Measurements from ENCODE around the gene CHCHD6.

The CHCHD6 gene

DNA sequence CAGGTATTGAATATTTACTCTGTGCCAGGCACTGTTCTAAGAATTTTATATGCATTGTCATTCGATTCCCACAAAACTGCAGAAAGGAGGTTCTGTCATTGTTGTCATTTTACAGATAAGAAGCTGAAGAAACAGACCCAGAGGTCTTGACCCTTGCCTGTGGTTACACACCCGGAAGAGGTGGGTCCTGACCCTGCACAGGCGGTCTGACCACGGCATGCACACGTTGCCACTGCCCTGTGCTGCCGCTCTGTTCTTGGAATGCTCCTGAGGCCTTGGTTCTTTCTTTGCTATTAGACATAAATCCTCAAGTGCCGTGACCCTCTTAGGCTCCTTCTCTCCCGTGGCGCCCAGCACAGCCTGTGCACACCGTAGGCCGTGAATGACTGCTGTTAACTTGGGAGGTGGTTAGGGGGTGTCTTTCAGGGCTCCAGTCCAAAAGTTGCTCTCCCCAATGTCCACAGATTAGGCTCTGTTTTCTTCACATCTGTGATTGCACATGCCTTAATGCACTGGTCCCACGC lies 204.8 kb downstream of the CHCHD6 start:
- H3K4me1 ChIP-seq: peaks cover 21% of the 10 kb centered on the region

DNA sequence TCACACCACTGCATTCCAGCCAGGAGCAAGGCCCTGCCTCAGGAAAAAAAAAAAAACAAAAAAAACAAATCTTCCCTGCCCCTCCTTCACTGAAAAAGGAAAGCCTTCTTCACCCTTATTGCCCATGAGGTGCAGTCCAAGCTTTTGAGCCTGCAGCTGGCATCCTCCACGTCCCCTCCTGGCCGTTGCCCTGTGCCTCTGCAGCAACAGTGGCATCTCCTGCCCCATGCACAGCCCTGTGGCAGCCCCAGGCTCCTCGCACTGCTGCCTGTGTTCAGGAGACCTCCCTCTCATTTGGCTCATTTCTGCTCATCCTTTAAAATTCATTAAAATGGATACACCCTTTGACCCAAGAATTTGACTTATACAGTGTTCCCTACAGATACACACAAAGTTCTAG lies 206.2 kb downstream of the CHCHD6 start:
- H3K27ac ChIP-seq: no peak overlapping the region
- H4K20me1 ChIP-seq: peaks cover 99% of the 10 kb centered on the region
- no peak for TF ChIP-seq Cebpa-rat (IDR thresholded peaks at IDR 0.05)
- H3K9ac ChIP-seq: no peak overlapping the region
- no peaks in the 10 kb centered on the region for H3K9me3 ChIP-seq
- no peak overlapping the region for H3K4me3 ChIP-seq
- no peaks in the 10 kb centered on the region for H3K36me3 ChIP-seq
- no peak overlapping the region for H3K4me2 ChIP-seq
- peaks cover 21% of the 10 kb centered on the region for H3K4me1 ChIP-seq
- 0 out of 2 replicates have a peak, but pooled peaks cover 12% of the 10 kb centered on the region for H3K27me3 ChIP-seq

More for the DNA sequence above, 204.8 kb downstream of the CHCHD6 start:
- peaks cover 99% of the 10 kb centered on the region for H4K20me1 ChIP-seq
- H3K27me3 ChIP-seq: 0 out of 2 replicates have a peak, but pooled peaks cover 12% of the 10 kb centered on the region
- no peak overlapping the region for H3K27ac ChIP-seq
- TF ChIP-seq Cebpa-rat (IDR thresholded peaks at IDR 0.05): no peak
- H3K36me3 ChIP-seq: no peaks in the 10 kb centered on the region
- no peaks in the 10 kb centered on the region for H3K9me3 ChIP-seq
- no peak overlapping the region for H3K4me3 ChIP-seq
- no peak overlapping the region; the same call in 1 of the 2 replicates for H3K4me2 ChIP-seq
- no peak overlapping the region for H3K9ac ChIP-seq

DNA sequence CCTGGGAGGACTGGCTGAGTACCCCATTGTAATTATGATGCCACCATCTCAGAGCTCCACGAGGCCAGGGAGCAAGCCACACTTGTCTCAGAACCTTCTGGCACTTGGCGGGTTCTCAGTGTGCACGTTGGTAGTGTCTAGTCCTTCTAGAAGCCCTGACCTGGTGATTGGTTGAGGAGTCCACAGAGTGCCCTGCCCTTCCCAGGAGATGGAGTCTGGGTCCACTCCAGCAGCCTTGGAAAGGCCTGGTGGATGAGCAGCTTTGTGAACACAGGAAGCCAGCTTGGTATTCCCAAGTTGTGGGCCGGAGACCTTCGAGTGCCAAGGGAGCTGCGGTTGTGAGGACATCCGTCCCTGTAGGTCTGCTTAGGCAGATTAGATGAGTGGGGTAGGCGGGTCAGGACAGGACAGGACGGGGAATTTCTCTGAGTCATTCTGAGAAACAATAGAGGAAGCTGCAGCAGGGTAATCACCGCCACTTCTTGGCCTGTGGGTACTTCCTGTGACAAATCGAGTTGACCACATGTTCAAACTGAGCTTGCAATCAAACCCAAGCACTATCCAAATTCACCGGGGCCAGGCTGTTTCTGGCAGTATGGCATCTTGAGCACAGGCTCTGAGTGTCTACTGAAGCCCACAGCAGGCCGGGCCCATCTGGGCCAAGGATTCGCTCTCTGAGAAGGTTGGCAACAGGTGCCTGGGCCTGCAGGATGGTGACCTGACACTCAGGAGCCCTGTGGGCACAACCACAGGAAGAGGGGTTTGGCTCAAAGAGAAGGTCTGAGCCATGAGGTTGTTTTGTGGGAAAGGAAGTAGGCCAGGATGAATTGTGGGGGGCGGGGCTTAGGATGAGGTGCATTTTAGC lies 207.4 kb downstream of the CHCHD6 start:
- TF ChIP-seq Cebpa-rat (IDR thresholded peaks at IDR 0.05): no peak
- Histone ChIP-seq H3K27me3 (0 out of 2 replicates have a peak, but pooled peaks cover 12% of the 10 kb centered on the region), H4K20me1 (peaks cover 93% of the 10 kb centered on the region), H3K9me3 (no peaks in the 10 kb centered on the region), H3K9ac (no peak overlapping the region), H3K4me3 (no peak overlapping the region), H3K4me2 (peak overlapping the region; percentile 52), H3K4me1 (peaks cover 21% of the 10 kb centered on the region), H3K36me3 (peaks cover under 1% of the 10 kb centered on the region; the same call in 1 of the 2 replicates), H3K27ac (no peak overlapping the region)

DNA sequence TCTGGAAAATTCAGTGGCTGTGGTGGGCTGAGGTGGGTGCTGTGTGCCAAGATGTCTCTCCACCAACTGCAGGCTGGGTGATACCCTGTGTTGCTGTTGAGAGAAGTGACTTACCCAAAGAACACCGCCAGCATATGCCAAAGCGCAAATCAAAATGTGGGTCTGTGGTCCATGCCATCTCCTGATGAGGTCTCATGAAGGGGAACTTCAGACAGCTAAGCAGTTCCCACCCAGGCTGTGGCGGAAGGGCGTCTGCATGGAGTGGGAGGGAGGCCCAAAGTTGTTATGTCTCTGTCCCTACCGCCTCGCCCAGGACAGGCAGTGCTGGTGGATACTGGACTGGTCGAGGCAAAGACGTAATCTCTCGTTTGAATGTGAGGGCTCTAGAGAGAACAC lies 208.0 kb downstream of the CHCHD6 start:
- no peak overlapping the region for H3K27ac ChIP-seq

DNA sequence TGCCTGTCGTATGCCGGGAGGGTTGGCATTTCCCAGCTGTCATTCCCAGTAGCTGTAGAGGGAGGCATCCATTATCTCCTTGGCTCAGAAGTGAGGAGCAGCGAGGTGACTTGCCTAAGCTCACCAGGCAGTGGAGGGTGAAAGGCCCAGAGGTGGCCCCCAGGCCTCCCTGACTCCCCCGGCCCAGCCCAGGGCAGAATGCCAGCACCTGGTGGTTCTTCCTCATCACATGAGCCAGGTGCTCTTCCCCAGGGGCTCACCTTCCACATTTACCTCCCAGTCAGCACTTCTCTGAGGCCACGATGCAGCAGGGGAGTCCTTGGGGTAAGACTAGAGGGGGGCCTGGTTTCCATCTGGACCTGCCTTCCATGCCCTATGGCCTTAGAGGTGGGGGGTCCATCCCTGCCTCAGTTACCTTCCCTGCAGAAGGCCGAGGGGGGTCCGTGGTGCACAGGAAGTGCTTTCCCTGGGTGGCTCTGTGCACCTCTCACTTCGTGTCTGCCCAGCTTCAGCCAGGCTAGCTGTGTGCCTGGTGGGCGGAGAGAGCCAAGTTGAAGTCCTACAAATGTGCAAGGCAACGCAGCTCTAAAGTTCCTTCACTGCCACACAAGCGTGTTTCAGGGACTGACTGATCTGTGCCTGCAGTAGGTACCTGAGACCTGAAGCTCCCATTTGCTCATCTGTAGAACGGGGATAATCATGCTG lies 208.6 kb downstream of the CHCHD6 start:
- H3K9ac ChIP-seq: no peak overlapping the region
- peaks cover 91% of the 10 kb centered on the region for H4K20me1 ChIP-seq
- no peak overlapping the region for H3K27ac ChIP-seq
- H3K9me3 ChIP-seq: no peaks in the 10 kb centered on the region
- H3K4me2 ChIP-seq: peak overlapping the region; percentile 52
- 0 out of 2 replicates have a peak, but pooled peaks cover 12% of the 10 kb centered on the region for H3K27me3 ChIP-seq
- TF ChIP-seq Cebpa-rat (IDR thresholded peaks at IDR 0.05): no peak
- peaks cover 21% of the 10 kb centered on the region for H3K4me1 ChIP-seq
- no peak overlapping the region for H3K4me3 ChIP-seq
- peaks cover 13% of the 10 kb centered on the region for H3K36me3 ChIP-seq

More for the DNA sequence above, 208.0 kb downstream of the CHCHD6 start:
- no peaks in the 10 kb centered on the region for H3K9me3 ChIP-seq
- peak overlapping the region; percentile 52 for H3K4me2 ChIP-seq
- no peak overlapping the region for H3K9ac ChIP-seq
- 0 out of 2 replicates have a peak, but pooled peaks cover 12% of the 10 kb centered on the region for H3K27me3 ChIP-seq
- peaks cover 92% of the 10 kb centered on the region for H4K20me1 ChIP-seq
- H3K36me3 ChIP-seq: peaks cover 7% of the 10 kb centered on the region
- H3K4me1 ChIP-seq: peaks cover 21% of the 10 kb centered on the region
- H3K4me3 ChIP-seq: no peak overlapping the region
- TF ChIP-seq Cebpa-rat (IDR thresholded peaks at IDR 0.05): no peak

DNA sequence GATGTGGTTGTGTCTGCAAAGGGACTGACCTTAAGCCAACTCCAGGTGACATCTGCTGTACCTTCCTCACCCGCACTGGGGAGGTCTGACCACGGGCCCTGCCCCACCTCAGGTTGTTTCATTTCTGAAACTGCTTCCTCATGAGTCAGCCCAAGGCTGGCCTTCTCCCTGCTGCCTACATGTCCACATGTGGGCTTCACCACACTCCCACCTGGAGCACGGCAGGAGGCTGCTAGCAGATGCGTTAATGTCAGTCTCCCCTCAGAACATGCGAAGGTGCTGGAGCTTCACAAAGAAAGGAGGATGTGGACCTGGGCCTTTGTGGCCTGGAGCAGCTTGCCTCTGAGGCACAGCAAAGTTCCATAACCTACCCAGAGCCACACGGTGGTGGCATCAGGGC lies 209.5 kb downstream of the CHCHD6 start:
- Histone ChIP-seq H3K27ac (no peak overlapping the region), H4K20me1 (peaks cover 82% of the 10 kb centered on the region), H3K9ac (no peak overlapping the region), H3K27me3 (0 out of 2 replicates have a peak, but pooled peaks cover 12% of the 10 kb centered on the region), H3K36me3 (peaks cover 14% of the 10 kb centered on the region), H3K4me2 (no peak overlapping the region), H3K4me3 (no peak overlapping the region), H3K9me3 (no peaks in the 10 kb centered on the region), H3K4me1 (peaks cover 21% of the 10 kb centered on the region)
- TF ChIP-seq Cebpa-rat (IDR thresholded peaks at IDR 0.05): no peak

DNA sequence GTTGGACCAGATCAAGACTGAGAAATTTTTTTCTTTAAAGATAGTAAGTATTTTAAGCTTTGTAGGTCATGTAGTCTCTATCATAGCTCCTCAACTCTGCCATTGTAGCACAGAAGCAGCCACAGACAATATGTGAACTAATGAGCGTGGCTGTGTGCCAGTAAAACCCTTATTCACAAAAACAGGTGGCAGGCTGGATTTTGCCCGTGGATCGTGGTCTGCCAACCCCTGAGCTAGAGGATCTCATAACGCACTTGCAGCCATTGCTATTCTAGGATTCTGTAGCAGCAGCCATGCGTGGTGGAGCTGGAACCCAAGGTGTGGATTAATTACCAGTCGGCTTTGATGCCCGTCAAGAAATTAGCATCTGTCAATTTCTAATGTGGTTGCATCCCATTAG lies 210.2 kb downstream of the CHCHD6 start:
- Histone ChIP-seq H3K9ac (no peak overlapping the region), H3K27me3 (0 out of 2 replicates have a peak, but pooled peaks cover 8% of the 10 kb centered on the region), H3K4me1 (peaks cover 21% of the 10 kb centered on the region), H3K4me3 (no peak overlapping the region), H3K4me2 (no peak overlapping the region), H3K9me3 (0 out of 2 replicates have a peak, but pooled peaks cover under 1% of the 10 kb centered on the region), H3K27ac (no peak overlapping the region), H4K20me1 (peaks cover 75% of the 10 kb centered on the region), H3K36me3 (peaks cover 14% of the 10 kb centered on the region)
- TF ChIP-seq Cebpa-rat (IDR thresholded peaks at IDR 0.05): no peak

DNA sequence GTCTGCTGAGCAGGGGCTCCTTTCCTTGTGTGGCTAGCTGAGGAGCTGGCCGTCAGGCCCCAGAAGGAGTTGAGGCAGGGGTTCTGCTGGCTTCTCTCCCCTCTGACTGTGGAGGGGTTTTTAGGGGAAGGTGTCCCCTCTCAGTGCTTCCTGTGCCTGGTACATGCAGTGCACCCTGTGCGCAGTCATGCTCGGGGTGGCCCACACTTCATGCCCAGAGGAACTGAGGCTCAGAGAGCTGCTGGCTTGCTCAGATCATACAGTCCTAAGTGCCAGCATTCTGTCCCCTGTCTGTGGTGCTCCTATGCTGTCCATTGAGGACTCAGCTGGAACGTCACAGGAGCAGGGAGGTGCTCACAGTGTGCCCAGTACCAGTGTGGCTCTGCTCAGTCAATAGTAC lies 211.0 kb downstream of the CHCHD6 start:
- H3K4me3 ChIP-seq: no peak overlapping the region
- peaks cover 8% of the 10 kb centered on the region for H3K9me3 ChIP-seq
- H4K20me1 ChIP-seq: peaks cover 67% of the 10 kb centered on the region
- no peak overlapping the region for H3K9ac ChIP-seq
- peaks cover 14% of the 10 kb centered on the region for H3K36me3 ChIP-seq
- no peak for TF ChIP-seq Cebpa-rat (IDR thresholded peaks at IDR 0.05)
- H3K4me1 ChIP-seq: peaks cover 21% of the 10 kb centered on the region
- 0 out of 2 replicates have a peak, but pooled peaks cover 8% of the 10 kb centered on the region for H3K27me3 ChIP-seq
- no peak overlapping the region for H3K4me2 ChIP-seq
- H3K27ac ChIP-seq: no peak overlapping the region

DNA sequence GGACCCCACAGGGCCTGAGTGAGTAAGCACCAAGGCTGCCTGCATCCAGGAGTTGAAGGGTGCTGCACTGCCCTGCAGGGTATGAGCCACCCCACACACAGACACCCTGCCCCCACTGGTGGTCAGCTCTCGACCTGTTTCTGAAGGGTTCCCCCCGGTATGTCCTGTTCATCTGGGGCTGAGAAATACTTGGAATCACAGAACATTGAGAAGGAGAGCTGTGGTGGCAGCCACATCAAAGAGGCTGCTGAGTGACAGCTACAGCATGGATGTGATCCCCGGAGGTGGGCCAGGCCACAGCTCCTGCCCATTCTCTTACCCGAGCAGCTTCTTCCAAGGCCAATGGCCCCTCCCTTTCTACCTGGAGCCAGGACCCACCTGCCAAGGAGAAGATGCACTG lies 212.5 kb downstream of the CHCHD6 start:
- no peak overlapping the region for H3K4me2 ChIP-seq
- H3K4me1 ChIP-seq: peaks cover 10% of the 10 kb centered on the region
- H3K27me3 ChIP-seq: no peaks in the 10 kb centered on the region
- no peak overlapping the region for H3K27ac ChIP-seq
- peaks cover 14% of the 10 kb centered on the region for H3K36me3 ChIP-seq
- H4K20me1 ChIP-seq: peaks cover 52% of the 10 kb centered on the region
- TF ChIP-seq Cebpa-rat (IDR thresholded peaks at IDR 0.05): no peak
- no peak overlapping the region for H3K4me3 ChIP-seq
- peaks cover 15% of the 10 kb centered on the region for H3K9me3 ChIP-seq
- H3K9ac ChIP-seq: no peak overlapping the region
